HCT116 (cell line): ENCODE results near the gene LRP1. TPM values are rescaled to one million over a fixed set of nuclear protein-coding genes. Genes with fewer than 3 reads are reported as not detected.

Experiments used
- ATAC-seq: fragments of 200-7000 bp; cut with Tn5 transposase; 2 replicates; pipeline ENCODE4 v1.9.1; 2020; ENCODE audit warnings: mild to moderate bottlenecking, moderate library complexity
- BruUV-seq: library from RNA; stranded (reverse); fragments of 400-500 nt; replicated peaks from 2 replicates; lab custom pipeline; 2021; lab: Mats Ljungman, UMichigan
- CTCF ChIA-PET: fragments of 300-600 bp; sonication (Branson Sonifier 250); formaldehyde crosslinking; loops from one replicate; lab custom pipeline; 2021; ENCODE audit warnings: antibody characterized with exemption; lab: Charles Lee
- POLR2A ChIA-PET: fragments of 300-600, 350-600 bp; sonication (Branson Sonifier 250); formaldehyde crosslinking; loops from one replicate; lab custom pipeline; 2021; ENCODE audit warnings: antibody characterized with exemption; lab: Charles Lee
- RAD21 ChIA-PET, 2 experiments: fragments of 300-600 bp; sonication (Branson Sonifier 250); formaldehyde crosslinking; loops; one replicate each; lab custom pipeline; 2023; ENCODE audit warnings: low total read pairs in 2 of 2; ENCODE audit not compliant: uncharacterized antibody in 2 of 2, unreplicated experiment in 2 of 2, low non-redundant PET in 1 of 2; lab: Charles Lee
- DNase-seq: peaks from one replicate; pipeline ENCODE4 v3.0.0-alpha.2; 2010; ENCODE audit warnings: low read depth, low spot score
- H2AFZ ChIP-seq: fragments of 200-600 bp; shearing (Covaris generic), sonication (generic); 2 replicates; pipeline ENCODE4 v1.6.1; 2017; ENCODE audit warnings: low read depth, mixed run types, mixed read lengths, antibody characterized with exemption, low read length; ENCODE audit not compliant: poor library complexity, severe bottlenecking
- H3K27ac ChIP-seq: 2 replicates; pipeline ENCODE4 v1.5.1; 2012; ENCODE audit warnings: low read depth, low read length
- H3K27me3 ChIP-seq: fragments of 200-600 bp; sonication (generic); 2 replicates; pipeline ENCODE4 v1.6.1; 2016; ENCODE audit warnings: mixed run types, low read length, mixed read lengths; ENCODE audit not compliant: insufficient read depth
- H3K36me3 ChIP-seq, 2 experiments: fragments of 200-500 bp in 1 of 2; fragments of 200-600 bp in 1 of 2; sonication (Bioruptor generic) in 1 of 2; sonication (generic) in 1 of 2; 2 replicates each; pipeline versions ENCODE4 v1.5.1 to v1.6.1; 2014 to 2016; ENCODE audit warnings: low read length in 2 of 2, inconsistent platforms in 1 of 2, mixed read lengths in 1 of 2, mixed run types in 1 of 2; ENCODE audit not compliant: insufficient read depth in 2 of 2, control insufficient read depth in 1 of 2
- H3K4me1 ChIP-seq, 2 experiments: fragments of 200-600 bp in 1 of 2; sonication (generic) in 1 of 2; 2 replicates each; pipeline versions ENCODE4 v1.5.1 to v1.6.1; 2012 to 2017; ENCODE audit warnings: low read length in 2 of 2, inconsistent platforms in 1 of 2, mild to moderate bottlenecking in 1 of 2, mixed read lengths in 1 of 2, mixed run types in 1 of 2, moderate library complexity in 1 of 2; ENCODE audit not compliant: insufficient read depth in 2 of 2, control insufficient read depth in 1 of 2
- H3K4me2 ChIP-seq: fragments of 200-600 bp; sonication (generic); 2 replicates; pipeline ENCODE4 v1.6.1; 2017; ENCODE audit warnings: mixed run types, low read length, mixed read lengths
- H3K4me3 ChIP-seq, 2 experiments: fragments of 200-600 bp in 1 of 2; sonication (generic) in 1 of 2; replicated peaks in 1 of 2; 2 replicates each; pipeline ENCODE4 v1.5.1; 2011 to 2016; ENCODE audit warnings: low read length in 2 of 2, control low read depth in 1 of 2, low read depth in 1 of 2, mild to moderate bottlenecking in 1 of 2, mixed read lengths in 1 of 2, mixed run types in 1 of 2
- H3K79me2 ChIP-seq: fragments of 200-600 bp; sonication (generic); 2 replicates; pipeline ENCODE4 v1.6.1; 2017; ENCODE audit warnings: mild to moderate bottlenecking, mixed run types, low read length, moderate library complexity, mixed read lengths; ENCODE audit not compliant: insufficient read depth
- H3K9ac ChIP-seq: fragments of 200-600 bp; sonication (generic); 2 replicates; pipeline ENCODE4 v1.6.1; 2016; ENCODE audit warnings: low read length, mixed read lengths
- H3K9me2 ChIP-seq: fragments of 200-600 bp; sonication (generic), shearing (Covaris generic); 2 replicates; pipeline ENCODE4 v1.6.1; 2017; ENCODE audit warnings: mixed run types, mild to moderate bottlenecking, moderate library complexity; ENCODE audit not compliant: insufficient read depth
- H3K9me3 ChIP-seq, 2 experiments: fragments of 200-500 bp in 1 of 2; fragments of 200-600 bp in 1 of 2; sonication (Bioruptor generic) in 1 of 2; sonication (generic) in 1 of 2; 2 replicates each; pipeline ENCODE4 v1.6.1; 2014 to 2017; ENCODE audit warnings: low read length in 2 of 2, mixed read lengths in 2 of 2, inconsistent platforms in 1 of 2, low read depth in 1 of 2, mild to moderate bottlenecking in 1 of 2, mixed run types in 1 of 2, moderate library complexity in 1 of 2; ENCODE audit not compliant: control insufficient read depth in 1 of 2, insufficient read depth in 1 of 2
- H4K20me1 ChIP-seq: fragments of 200-600 bp; sonication (generic), shearing (Covaris generic); 2 replicates; pipeline ENCODE4 v1.6.1; 2017; ENCODE audit warnings: mixed run types, mild to moderate bottlenecking, moderate library complexity; ENCODE audit not compliant: insufficient read depth
- CBX3 ChIP-seq: IDR thresholded peaks from 2 replicates; pipeline ENCODE4 v1.6.1; 2012; ENCODE audit warnings: low read depth
- CEBPB ChIP-seq: IDR thresholded peaks from 2 replicates; pipeline ENCODE4 v1.6.1; 2012; ENCODE audit warnings: low read depth
- EGR1 ChIP-seq: IDR thresholded peaks from 2 replicates; pipeline ENCODE4 v1.6.1; 2012; ENCODE audit warnings: low read depth
- ELF1 ChIP-seq: IDR thresholded peaks from 2 replicates; pipeline ENCODE4 v1.6.1; 2012; ENCODE audit warnings: low read depth, borderline replicate concordance
- EZH2 ChIP-seq: fragments of 200-600 bp; sonication (generic); IDR thresholded peaks from 2 replicates; pipeline ENCODE4 v1.6.1; 2017; ENCODE audit warnings: antibody characterized with exemption, mixed run types
- EZH2phosphoT487 ChIP-seq: fragments of 200-600 bp; IDR thresholded peaks from 2 replicates; pipeline ENCODE4 v1.6.1; 2018; ENCODE audit warnings: antibody characterized with exemption, borderline replicate concordance
- FOSL1 ChIP-seq: IDR thresholded peaks from 2 replicates; pipeline ENCODE4 v1.6.1; 2012; ENCODE audit warnings: low read depth
- POLR2A ChIP-seq: IDR thresholded peaks from 2 replicates; pipeline ENCODE4 v1.7.0; 2011; ENCODE audit warnings: borderline replicate concordance; ENCODE audit not compliant: insufficient read depth, insufficient read length; ENCODE audit errors: extremely low read depth
- POLR2AphosphoS5 ChIP-seq: IDR thresholded peaks from 2 replicates; pipeline ENCODE4 v1.6.1; 2011; ENCODE audit warnings: mild to moderate bottlenecking, low read depth, low read length, moderate library complexity
- RAD21 ChIP-seq: IDR thresholded peaks from 2 replicates; pipeline ENCODE4 v1.6.1; 2012; ENCODE audit warnings: low read depth, mild to moderate bottlenecking
- SIN3A ChIP-seq: IDR thresholded peaks from 2 replicates; pipeline ENCODE4 v1.6.1; 2012; ENCODE audit warnings: low read depth
- SP1 ChIP-seq: IDR thresholded peaks from 2 replicates; pipeline ENCODE4 v1.6.1; 2012; ENCODE audit warnings: low read depth
- SRF ChIP-seq: IDR thresholded peaks from 2 replicates; pipeline ENCODE4 v1.6.1; 2012; ENCODE audit warnings: low read depth
- TCF7L2 ChIP-seq: IDR thresholded peaks from 2 replicates; pipeline ENCODE4 v1.7.0; 2011; ENCODE audit warnings: borderline replicate concordance, inconsistent platforms; ENCODE audit not compliant: insufficient read depth, insufficient read length; ENCODE audit errors: extremely low read depth
- YY1 ChIP-seq: IDR thresholded peaks from 2 replicates; pipeline ENCODE4 v1.6.1; 2011; ENCODE audit warnings: low read length, low read depth, moderate library complexity, mild to moderate bottlenecking; ENCODE audit not compliant: insufficient replicate concordance; ENCODE audit errors: extremely low read depth
- ZNF274 ChIP-seq: fragments of 200-500 bp; sonication (Bioruptor generic); IDR thresholded peaks from 2 replicates; pipeline ENCODE4 v1.6.1; 2014; ENCODE audit warnings: mild to moderate bottlenecking, low read depth, low read length, inconsistent platforms
- intact Hi-C: fragments of 100-400 bp; cut with micrococcal nuclease; formaldehyde crosslinking; loops from 2 replicates; pipeline ENCODE4 v1.10.0; 2022
- total RNA-seq: library from RNA; stranded (reverse); gene quantifications from one replicate; pipeline ENCODE4 v1.2.1, GENCODE V29; 2021; ENCODE audit not compliant: unreplicated experiment
- TF ChIP-seq, protein P1 (sequence below): IDR thresholded peaks from 2 replicates; pipeline ENCODE4 v1.6.1; 2012
- TF ChIP-seq, protein P2 (sequence below): IDR thresholded peaks from 2 replicates; pipeline ENCODE4 v1.6.1; 2012; ENCODE audit warnings: low read depth

The LRP1 gene
- total RNA-seq, 1 experiment from 2014 or later, result 12.0 TPM

DNA sequence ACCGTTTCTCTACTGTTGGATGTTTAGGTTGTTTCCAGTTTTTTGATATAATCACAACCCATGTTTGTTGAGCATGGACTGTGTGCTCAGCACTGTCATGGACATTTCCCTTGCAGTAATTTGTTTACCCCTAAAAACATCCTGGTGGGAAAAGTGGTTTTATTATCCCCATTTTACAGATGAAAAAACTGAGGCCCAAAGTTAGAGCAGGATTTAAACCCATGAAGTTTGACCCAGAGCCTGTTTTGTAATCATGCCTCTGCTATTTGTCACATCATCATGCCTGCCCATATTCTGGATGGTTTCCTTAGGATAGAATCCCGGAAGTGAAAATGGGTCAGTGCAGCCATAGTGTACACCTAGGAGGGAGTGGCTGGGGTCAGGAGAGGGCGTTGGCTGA is 36.2 kb downstream of the LRP1 start:
- RAD21 ChIA-PET, result no interaction called here
- Histone ChIP-seq H3K9me3 (no peaks in the 10 kb centered on the region), H3K4me3 (no peak overlapping the region), H3K79me2 (no peaks in the 10 kb centered on the region), H3K27me3 (no peaks in the 10 kb centered on the region), H3K4me1 (peaks cover 14 to 31% of the 10 kb centered on the region in 2 experiments), H2AFZ (no peak overlapping the region), H3K27ac (no peak overlapping the region), H3K4me2 (0 out of 2 replicates have a peak overlapping the region, but pooled peaks have one; percentile 56), H4K20me1 (no peaks in the 10 kb centered on the region), H3K36me3 (no peaks in the 10 kb centered on the region), H3K9me2 (no peaks in the 10 kb centered on the region), H3K9ac (no peak overlapping the region)
- CTCF ChIA-PET, result no interaction called here
- POLR2A ChIA-PET, result interaction anchor here (1.0 kb wide), 1 partner anchor 65 kb away, joined by 3 read pairs; the partner anchor contains the start of gene SHMT2
- no peak for ATAC-seq
- intact Hi-C loops, result no loop called here
- TF ChIP-seq CEBPB (no peak), YY1 (no peak), EGR1 (no peak), ZNF274 (no peak), POLR2A (no peak)
- DNase-seq, result no peak
- no TSS peak for BruUV-seq

DNA sequence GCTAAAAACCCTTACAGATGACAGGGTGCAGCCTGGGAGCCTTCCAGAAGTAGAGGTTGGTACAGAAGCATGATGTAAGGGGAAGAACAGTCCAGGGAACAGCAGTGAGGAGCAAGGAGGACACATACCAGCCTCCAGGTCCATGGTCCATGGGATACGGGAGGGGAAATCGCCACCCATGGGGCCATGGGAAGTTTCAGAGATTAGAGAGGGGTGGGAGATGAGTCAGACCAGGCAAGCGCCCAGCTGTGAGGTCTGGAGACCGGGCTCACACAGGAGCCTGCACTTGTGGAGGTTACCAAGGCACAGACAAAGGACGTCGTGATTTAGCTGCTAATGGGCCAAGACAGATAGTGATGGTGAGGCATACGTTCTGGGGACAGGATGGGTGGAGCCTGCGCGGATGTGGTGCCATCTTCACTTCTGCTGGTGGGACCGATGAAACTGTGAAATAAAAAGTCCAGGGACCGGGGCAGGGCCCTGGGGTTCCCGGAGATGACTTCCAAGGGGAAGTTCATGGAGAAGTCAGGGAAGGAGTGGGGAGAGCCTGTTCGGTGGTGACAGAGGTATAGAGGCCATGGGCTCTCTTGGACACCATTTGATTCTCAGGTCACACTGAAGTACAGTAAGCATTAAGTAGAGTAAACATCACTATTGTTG is 36.8 kb downstream of the LRP1 start:
- CTCF ChIA-PET, result interaction anchor here (0.6 to 2.2 kb wide), 3 partner anchors 10 to 78 kb away, joined by 3 to 10 read pairs (median 4); no protein-coding TSS in a partner anchor
- Histone ChIP-seq H3K27ac (no peak overlapping the region), H3K79me2 (no peaks in the 10 kb centered on the region)
- TF ChIP-seq CBX3 (no peak), EGR1 (no peak), TCF7L2 (no peak), EZH2 (no peak), ELF1 (no peak), EZH2phosphoT487 (no peak), SIN3A (no peak), RAD21 (no peak), POLR2AphosphoS5 (no peak), FOSL1 (no peak), POLR2A (no peak), SRF (no peak), SP1 (no peak), YY1 (no peak)
- TF ChIP-seq, protein P1, sequence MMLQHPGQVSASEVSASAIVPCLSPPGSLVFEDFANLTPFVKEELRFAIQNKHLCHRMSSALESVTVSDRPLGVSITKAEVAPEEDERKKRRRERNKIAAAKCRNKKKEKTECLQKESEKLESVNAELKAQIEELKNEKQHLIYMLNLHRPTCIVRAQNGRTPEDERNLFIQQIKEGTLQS, result no peak
- TF ChIP-seq, protein P2, sequence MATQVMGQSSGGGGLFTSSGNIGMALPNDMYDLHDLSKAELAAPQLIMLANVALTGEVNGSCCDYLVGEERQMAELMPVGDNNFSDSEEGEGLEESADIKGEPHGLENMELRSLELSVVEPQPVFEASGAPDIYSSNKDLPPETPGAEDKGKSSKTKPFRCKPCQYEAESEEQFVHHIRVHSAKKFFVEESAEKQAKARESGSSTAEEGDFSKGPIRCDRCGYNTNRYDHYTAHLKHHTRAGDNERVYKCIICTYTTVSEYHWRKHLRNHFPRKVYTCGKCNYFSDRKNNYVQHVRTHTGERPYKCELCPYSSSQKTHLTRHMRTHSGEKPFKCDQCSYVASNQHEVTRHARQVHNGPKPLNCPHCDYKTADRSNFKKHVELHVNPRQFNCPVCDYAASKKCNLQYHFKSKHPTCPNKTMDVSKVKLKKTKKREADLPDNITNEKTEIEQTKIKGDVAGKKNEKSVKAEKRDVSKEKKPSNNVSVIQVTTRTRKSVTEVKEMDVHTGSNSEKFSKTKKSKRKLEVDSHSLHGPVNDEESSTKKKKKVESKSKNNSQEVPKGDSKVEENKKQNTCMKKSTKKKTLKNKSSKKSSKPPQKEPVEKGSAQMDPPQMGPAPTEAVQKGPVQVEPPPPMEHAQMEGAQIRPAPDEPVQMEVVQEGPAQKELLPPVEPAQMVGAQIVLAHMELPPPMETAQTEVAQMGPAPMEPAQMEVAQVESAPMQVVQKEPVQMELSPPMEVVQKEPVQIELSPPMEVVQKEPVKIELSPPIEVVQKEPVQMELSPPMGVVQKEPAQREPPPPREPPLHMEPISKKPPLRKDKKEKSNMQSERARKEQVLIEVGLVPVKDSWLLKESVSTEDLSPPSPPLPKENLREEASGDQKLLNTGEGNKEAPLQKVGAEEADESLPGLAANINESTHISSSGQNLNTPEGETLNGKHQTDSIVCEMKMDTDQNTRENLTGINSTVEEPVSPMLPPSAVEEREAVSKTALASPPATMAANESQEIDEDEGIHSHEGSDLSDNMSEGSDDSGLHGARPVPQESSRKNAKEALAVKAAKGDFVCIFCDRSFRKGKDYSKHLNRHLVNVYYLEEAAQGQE, result no peak

More for the DNA sequence above, 36.8 kb downstream of the LRP1 start:
- no TSS peak for BruUV-seq
- H3K4me2 ChIP-seq, result peak overlapping the region; percentile 56; the same call in 1 of the 2 replicates
- ChIA-PET RAD21 (no interaction called here), POLR2A (interaction anchor here (0.6 to 1.0 kb wide), 2 partner anchors 64 to 477 kb away, joined by 3 read pairs; partner anchors contain the start of genes PTGES3 and SHMT2)
- no peaks in the 10 kb centered on the region for H3K9me3 ChIP-seq
- peaks cover 14 to 31% of the 10 kb centered on the region in 2 experiments for H3K4me1 ChIP-seq
- H2AFZ ChIP-seq, result no peak overlapping the region
- no peaks in the 10 kb centered on the region for H3K9me2 ChIP-seq
- no peak overlapping the region for H3K9ac ChIP-seq
- H3K4me3 ChIP-seq, result no peak overlapping the region
- intact Hi-C loops, result no loop called here
- no peaks in the 10 kb centered on the region for H4K20me1 ChIP-seq
- no peaks in the 10 kb centered on the region for H3K36me3 ChIP-seq
- no peaks in the 10 kb centered on the region for H3K27me3 ChIP-seq
- peak; percentile 25; the same call in 1 of the 2 replicates for ATAC-seq
- no peak for DNase-seq
